NOMO-1 (cell line): ENCODE results near the gene SHH.

ENCODE experiments used
- DNase-seq, 2 experiments: peaks; one replicate each; lab custom pipeline; 2025; ENCODE audit not compliant: unreplicated experiment in 2 of 2; lab: John Stamatoyannopoulos, UW

Gene SHH

GRCh38 chr7:155770241-155770640, 42.0 kb downstream of the SHH start:
- no peak for DNase-seq

DNA sequence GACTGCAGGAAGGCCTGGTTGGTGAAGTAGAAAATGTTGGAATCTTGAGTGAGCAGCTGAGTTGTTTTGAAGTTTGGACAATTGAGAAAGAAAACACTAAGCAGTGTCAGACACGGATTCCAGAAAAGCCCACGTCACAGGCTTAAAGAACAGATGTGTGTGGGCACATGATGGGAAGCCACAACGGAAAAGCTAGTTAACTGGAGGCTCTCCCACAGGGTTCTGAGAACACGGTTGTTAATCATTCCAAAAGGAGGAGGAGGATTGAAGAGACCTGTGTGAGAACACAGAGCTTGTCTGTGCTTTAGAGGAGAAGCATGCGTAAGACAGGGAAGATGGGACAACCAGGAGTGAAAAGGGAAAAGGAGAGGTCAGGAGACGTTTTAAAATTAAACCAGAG, 42.6 kb downstream of the SHH start:
- DNase-seq, result no peak

DNA sequence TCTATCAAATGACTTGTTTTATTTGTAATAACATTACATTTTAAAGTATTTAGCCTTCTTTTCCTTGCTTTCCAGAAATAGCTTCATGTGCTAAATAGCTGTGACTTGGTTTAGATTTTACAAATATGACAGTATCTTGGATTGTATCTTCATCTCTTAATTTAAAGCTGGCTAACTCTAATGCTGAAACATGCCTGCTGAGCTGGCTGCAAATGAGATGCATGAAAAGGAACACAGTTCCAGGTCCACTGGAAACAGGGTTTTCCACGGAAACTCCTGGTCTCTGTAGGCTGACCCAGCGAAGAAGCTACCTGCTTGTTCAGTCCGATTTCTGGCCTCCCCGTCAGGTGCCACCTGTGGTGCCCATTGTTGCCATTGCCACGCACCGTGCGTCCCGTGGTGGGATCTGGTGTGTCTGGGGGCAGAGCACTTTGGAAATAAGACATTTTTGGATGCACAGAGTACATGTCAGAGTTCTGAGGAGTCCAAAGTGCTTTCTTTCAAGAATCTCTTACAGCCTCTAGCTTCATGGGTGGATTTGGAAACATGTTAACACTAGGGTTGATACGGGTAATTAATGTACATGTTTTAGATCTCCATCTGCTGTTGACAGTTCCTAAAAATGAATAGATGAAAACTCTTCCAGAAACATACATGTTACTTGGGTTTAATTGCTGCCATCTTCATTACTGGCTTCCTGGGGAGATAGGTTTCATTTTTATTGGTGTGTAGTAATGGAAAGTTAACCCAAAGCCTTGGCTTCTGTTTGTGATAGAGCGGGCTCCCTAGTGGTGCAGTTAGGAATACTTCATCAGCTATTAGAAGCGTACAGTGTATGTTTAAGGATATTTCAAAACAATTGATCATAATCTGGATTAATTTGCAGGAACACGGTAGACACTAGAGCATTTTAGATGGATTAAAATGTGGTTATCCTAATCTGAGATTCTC, 45.0 kb downstream of the SHH start:
- no peak for DNase-seq

- DNase-seq, result no peak
Observed at GRCh38 chr7:155766386-155766785, 45.9 kb downstream of the SHH start.

DNA sequence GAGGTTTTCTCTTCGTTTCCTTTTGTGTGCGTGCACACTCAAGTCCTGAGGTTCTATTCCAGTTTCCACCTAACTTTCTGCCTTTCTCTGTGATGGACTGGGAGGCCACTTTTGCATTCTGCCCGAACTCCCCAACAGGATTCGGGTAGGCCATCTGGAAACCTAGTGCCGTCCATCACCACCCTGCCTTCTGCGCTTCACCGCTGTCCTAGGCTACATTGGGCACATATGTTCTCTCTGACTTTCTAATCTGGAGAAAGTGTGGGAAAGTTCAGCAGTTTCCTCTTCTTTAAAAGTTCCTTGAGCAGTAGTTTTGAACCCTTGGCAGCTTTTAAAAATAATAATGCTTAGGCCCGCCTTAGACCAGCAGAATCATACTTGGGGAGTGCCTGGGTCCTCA, 46.8 kb downstream of the SHH start:
- no peak for DNase-seq

DNA sequence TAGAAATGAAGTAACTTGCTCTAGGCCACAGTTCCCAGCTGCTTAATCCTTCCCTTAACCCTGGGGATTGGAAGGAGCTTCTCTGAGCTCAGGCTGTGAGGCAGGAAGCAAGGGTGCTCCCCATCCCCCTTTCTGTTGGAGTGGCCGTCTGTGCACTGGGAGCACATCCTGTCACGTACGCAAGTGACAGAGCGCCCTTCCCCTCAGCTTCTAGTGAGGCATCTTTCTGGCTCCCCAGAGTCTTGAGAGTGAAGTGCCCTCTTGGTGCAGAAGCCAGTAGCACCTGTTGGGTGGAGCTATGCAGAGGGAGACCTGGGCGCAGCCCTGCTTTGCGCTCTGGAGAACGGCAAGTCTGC, 47.8 kb downstream of the SHH start:
- DNase-seq, result no peak

GRCh38 chr7:155763691-155764437, 48.4 kb downstream of the SHH start:
- no peak for DNase-seq

DNA sequence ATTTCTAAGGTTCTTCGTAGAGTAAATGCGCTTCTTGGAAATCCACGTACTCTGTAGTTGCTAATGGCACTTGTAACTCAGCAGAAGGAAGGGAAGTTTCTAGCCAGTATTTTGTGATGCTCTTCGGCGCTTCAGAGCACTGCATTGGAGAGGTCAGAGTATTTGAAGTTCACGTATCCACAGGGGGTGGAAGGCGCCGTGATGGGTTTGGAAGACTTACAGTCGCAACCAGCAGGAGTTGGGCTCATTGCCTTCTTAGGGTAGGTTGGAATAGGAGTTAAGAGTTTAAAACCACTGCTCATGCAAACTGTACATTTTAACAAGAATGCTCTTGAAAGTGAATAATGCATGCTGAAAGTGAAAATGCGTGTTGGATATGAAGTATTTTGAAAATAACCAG, 49.1 kb downstream of the SHH start:
- DNase-seq, result no peak

DNA sequence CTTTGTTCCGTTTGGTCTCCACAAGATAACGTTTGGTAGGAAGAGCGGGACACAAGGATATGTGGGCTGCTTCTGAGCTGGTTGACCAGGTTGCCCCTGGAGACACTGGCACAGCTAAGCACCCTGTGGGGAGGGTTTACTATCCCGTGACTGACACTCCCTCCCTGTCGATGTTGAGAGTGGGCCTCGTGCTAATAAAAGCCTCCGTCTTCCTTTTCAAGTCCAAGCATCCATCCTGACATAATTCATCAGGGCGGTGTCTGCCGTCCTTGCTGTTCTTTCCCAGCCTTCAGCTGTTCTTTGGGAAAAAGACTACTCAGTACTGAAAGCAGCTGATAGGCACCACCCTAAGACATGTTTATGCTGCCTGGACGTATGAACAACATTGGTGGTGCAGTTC, 49.6 kb downstream of the SHH start:
- DNase-seq, result no peak

GRCh38 chr7:155762036-155762435, 50.2 kb downstream of the SHH start:
- no peak for DNase-seq

DNA sequence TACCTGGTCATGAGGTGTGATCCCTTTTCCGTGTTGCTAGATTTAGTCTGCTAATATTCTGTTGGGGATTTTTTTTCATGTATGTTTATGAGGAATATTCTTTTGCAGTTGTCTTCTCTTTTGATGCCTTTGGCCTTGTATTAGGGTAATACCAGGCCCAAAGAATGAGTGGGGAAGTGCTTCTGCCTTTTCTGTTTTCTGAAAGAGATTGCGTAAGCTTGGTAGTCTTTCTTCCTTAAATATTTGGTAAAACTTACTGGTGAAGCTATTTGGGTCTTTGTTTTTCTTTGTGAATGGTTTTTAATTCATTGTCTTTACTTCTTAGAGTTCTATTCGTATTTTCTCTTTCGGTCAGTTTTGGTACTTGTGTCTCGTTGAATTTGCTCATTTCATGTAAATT, 51.1 kb downstream of the SHH start:
- peak; percentile 28 to 57 for DNase-seq

DNA sequence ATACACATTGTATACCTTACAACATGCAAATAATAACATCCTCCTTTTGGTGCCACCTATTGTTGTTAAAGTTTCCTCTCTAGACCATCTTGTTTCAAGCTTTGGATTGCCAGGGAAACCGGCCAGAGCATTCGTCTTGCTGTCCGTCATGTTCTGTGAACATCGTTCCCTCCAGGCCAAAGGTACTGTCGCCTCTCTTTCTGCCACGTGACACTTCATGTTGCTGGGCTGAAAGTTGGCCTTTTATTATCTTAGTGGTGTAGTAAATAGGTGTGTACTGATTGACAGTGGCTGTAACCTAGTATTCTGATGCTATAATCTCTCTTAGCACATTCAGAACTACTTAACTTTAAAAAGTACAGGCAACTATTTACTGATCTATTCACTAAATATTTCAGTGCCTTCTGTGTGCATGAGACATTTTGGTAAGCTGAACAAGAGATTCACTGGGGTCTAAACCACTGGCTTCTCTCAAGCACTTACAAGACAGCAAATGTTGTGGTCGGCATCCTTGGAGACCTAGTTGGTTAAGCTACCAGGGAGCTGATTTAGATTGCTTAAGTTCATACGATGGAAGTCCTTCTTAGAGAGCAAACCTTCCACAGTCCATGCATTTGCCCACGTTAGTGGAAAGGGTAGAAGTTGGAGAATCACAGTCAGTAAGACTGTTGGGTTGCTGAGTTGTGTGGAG, 52.4 kb downstream of the SHH start:
- no peak for DNase-seq

GRCh38 chr7:155758348-155758747, 53.9 kb downstream of the SHH start:
- no peak for DNase-seq

GRCh38 chr7:155756322-155756721, 55.9 kb downstream of the SHH start:
- peak; percentile 14 to 80 for DNase-seq

DNA sequence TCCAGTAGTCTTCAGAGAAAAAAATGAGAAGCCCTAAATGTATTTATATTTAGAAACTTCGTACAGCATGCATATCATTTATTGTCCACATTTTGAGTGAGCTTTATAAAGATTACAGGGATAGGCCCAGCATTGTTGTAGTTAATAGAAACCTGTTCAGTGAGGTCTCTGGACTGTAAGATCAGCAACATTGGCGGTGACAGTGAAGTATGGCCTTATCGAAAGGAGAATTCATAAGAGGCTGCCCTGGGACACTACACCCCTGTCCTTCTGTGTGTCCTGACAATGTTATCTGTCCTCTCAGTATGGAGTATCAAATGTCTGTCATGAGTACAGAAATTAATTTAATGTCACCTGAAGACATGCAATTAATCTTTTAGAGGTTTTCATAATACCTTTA, 57.2 kb downstream of the SHH start:
- no peak for DNase-seq

GRCh38 chr7:155754165-155754564, 58.1 kb downstream of the SHH start:
- DNase-seq, result no peak

DNA sequence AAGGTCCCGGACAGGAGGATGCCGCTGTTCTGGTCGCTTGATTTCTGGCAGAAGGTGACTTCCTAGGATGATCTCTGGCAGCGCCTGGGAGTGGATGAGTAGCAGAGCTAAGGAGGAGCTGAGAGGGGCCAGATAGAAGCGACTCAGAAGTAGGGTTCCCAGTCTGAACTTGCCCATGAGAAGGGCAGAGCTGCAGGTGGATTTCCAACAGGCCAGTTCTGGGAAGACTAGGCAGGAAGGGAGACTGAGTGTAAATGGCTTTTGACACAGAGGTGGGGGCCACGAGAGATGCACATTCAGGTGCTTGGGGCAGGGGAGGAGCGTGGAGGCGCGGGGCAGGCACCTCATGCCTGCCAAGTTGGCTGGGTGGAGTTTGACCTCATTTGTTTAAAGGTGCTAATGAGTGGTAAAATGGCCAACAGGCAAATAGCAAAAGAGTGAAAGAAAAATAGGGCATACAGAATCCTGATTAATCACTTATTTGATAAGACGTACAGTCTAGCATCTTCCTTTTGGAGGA, 58.8 kb downstream of the SHH start:
- no peak for DNase-seq

DNA sequence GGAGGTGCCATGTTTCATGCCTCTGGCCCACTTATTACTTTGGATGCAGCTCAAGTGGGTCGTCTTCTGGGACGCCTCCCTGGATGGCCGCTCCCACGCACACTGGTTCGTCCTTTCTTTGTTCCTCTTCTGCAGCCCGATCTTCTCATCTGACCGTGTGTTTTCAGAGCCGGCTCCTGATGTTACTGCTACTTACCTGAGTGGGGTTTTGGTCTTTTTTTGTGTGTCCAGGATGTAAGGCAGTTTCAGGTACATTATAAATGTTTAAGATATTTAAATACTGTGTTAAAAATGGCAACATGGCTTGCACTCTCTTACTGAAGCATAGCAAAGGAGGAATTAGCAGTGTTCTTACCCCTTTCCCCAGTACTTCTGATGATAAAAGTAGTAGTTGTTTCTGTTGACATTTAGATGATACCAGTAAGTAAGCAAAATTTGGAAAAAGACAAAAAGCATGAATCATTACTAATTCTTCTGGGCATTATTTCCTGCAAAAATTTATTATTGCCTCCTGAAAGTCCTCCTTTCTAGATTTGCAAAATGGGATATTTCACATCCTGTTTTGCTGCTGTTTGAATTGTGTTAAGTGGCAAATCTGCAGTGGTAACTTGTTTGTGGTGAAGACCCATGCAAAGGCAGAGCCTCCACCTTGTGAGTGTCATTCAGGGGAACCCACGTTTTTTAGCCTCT, 59.4 kb downstream of the SHH start:
- no peak for DNase-seq

- DNase-seq, result no peak
Observed at GRCh38 chr7:155751409-155751808, 60.9 kb downstream of the SHH start.

- DNase-seq, result no peak
Observed at GRCh38 chr7:155750255-155751125, 61.8 kb downstream of the SHH start.
